GM23248 (cell line): Measurements from ENCODE around the gene DDOST.

Experiments
- EZH2 ChIP-seq: fragments of 200-600 bp; sonication (generic); IDR thresholded peaks from 2 replicates; pipeline ENCODE4 v1.6.1; 2018; ENCODE audit warnings: antibody characterized with exemption, mild to moderate bottlenecking; ENCODE audit not compliant: insufficient read depth, poor library complexity, severe bottlenecking
- EZH2phosphoT487 ChIP-seq: fragments of 200-600 bp; sonication (generic); IDR thresholded peaks from 2 replicates; pipeline ENCODE4 v1.6.1; 2018; ENCODE audit warnings: antibody characterized with exemption, moderate library complexity, mild to moderate bottlenecking, low read depth; ENCODE audit not compliant: insufficient read depth

GRCh38 chr1:20634065-20634593 is 27.0 kb downstream of the DDOST start:
- no peak for TF ChIP-seq EZH2
- no peak for TF ChIP-seq EZH2phosphoT487
